HG02588 (cell line): ENCODE measurements around the gene GPAM.
"Not testable (repeated sequence)": the region's sequence is repeated elsewhere in the genome, so short reads cannot be mapped to it uniquely, and the experiment has no call there.

ENCODE experiments used
- ATAC-seq: cut with Tn5 transposase; IDR thresholded peaks from one replicate; pipeline ENCODE4 v1.9.1; 2021; ENCODE audit warnings: mild to moderate bottlenecking, moderate library complexity; ENCODE audit not compliant: unreplicated experiment

Gene GPAM

GRCh38 chr10:112136486-112137153, 46.9 kb downstream of the GPAM start:
- no peak for ATAC-seq

DNA sequence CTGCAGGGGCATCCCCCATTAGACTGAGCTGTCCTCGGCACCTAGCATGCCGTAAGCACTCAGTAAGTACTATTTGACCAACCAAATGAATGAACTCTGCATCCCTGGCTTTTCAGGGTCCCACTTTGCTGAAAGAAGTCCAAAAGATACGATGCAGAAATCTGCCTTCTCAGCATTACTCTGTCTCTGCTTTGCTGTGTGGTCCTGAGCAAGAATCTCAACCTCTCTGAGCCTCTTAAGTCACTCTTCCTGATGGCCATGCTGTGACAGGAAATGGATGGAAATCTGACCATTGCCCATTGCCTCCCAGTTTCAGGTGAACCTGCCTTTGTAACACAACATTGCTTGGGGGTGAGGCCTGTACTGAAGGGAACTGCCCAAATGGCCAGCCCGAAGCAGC, 48.0 kb downstream of the GPAM start:
- ATAC-seq: no peak

DNA sequence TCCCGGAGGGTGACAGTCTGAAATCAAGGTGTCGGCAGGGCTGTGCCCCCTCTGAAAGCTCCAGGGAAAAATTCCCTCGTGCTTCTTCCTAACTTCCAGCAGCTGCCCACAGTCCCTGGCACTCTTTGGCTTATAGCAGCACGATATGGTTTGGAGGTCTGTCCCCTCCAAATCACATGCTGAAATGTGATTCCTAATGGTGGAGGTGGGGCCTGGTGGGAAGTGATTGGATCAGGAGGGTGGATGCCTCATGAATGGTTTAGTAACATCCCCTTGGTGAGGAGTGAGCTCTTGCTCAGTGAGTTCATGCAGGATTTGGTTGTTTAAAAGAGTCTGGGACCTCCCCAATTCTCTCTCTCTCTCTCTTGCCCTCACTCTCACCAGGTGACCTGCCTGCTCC, 51.1 kb downstream of the GPAM start:
- no peak for ATAC-seq

DNA sequence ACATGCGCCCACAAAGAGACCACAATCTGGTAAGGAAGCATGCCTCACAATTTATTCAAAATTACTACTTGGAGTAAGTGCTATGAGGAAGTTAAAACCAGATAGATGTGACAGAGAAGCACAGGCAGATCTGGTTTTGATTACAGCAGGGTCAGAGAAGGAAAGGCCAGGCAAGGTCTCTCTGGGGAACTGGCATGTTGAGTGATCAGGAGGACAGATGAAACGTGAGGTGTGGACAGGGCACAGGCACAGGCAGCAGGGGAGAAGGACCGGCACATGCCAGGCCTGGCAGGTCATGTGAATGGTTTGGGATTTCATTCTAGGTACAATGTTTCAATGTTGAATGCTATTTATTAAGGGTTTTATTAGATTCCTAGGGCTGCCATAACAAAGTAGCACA, 51.6 kb downstream of the GPAM start:
- ATAC-seq: no peak

DNA sequence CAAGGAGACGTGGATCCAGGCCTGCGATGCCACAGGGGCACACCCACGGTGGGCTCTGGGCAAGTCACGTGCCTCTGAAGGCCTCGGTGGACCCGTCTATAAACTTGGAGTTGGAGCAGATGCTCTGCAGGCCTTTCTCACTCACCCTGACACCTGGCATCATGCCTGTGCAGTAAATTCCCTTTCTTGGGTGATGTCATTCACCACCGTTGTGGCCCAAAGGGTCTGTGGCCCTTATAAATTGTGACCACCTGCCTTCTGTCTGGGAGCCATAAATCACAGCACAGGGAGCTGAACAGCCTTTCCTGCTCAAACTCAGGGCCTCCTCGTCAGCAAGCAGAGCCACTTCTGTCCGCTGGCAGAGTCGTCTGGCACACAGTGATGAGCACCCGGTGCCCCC, 52.2 kb downstream of the GPAM start:
- ATAC-seq: no peak

DNA sequence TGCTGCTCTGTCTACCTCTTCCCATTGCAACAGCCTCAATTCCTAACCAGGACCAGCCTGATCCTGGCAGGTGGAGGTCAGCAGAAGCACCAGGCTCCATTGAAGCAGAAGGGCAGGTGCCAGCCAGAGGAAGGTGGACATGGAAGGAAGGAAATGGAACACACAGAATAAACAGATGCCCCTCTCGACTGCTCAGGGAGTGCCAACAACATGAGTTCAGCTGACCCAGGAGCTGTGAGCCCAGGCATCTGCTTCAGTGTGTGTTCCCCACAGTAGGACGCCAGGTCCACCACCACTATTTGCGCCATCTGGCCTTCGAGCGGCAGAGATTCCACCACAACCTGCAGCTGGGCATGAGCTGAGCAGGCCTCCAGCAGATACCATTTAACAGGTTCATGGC, 56.7 kb downstream of the GPAM start:
- ATAC-seq: no peak

- no peak for ATAC-seq
Observed at GRCh38 chr10:112126172-112126571, 57.4 kb downstream of the GPAM start.

- no peak for ATAC-seq
Observed at GRCh38 chr10:112124866-112125265, 58.7 kb downstream of the GPAM start.

GRCh38 chr10:112122827-112123226, 60.7 kb downstream of the GPAM start:
- ATAC-seq: no peak

GRCh38 chr10:112120491-112120890, 63.1 kb downstream of the GPAM start:
- ATAC-seq: no peak

DNA sequence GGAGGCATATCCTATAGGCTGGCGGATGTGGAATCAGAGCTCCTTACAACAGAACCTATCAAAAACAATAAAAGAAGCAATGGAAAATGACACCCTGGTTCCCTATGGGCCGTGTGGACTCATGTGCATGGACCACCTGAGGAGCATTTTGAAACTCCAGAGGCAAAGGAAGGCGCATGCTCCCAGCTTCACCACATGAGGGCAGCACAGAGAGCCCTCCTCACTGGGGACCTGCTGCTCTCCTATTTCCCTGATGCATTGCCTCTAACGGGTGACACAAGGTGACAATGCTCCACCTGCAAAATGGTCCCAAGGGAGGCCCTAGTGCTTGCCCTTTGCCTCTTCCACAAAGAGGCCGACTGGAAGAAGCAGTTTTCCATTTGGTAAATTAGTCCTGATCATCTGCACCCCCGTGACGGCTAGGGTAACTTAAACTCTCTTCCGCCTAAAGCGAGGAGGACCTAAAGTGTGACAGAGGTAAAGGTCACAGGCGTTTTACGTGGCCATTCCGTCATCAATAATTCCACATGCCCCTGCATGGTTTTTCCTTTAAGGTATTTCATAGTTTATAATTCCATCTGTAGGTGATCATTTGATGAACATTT, 67.7 kb downstream of the GPAM start:
- ATAC-seq: peak; percentile 64

DNA sequence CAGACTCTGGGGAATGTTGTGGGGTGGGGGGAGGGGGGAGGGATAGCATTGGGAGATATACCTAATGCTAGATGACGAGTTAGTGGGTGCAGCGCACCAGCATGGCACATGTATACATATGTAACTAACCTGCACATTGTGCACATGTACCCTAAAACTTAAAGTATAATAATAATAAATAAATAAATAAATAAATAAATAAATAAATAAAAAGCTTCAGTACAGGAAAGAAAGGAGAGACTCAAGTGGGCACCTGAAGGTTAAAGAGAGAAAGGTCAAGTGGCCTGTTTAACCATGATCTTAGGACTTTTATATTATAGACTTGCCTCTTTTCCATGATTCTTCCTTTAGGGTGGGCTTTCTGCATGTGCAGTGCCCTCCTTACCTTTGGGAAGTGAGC, 73.8 kb downstream of the GPAM start:
- not testable (repeated sequence) for ATAC-seq
